Measurements from ENCODE around the gene TNFAIP8L1. TPM values are rescaled to one million over a fixed set of nuclear protein-coding genes. Genes with fewer than 3 reads are reported as not detected.
A peak's percentile ranks its signal among the peaks of the same experiment; 100 is the strongest.

The TNFAIP8L1 gene
- total and polyA plus RNA-seq, 10 donors = 12.5 to 39.8 (median 27.1) TPM

- peaks cover 0 to 80% (median 17%) of the 10 kb centered on the region in 7 donors for H3K27me3 ChIP-seq (replicated peaks in 1 of 7)
Observed at GRCh38 chr19:4602915-4603314, 36.4 kb upstream of the TNFAIP8L1 start.

GRCh38 chr19:4604912-4605311, 34.4 kb upstream of the TNFAIP8L1 start:
- H3K9me3 ChIP-seq = no peaks in the 10 kb centered on the region
- H3K4me3 ChIP-seq = no peak overlapping the region
- no peak for TF ChIP-seq CTCF (IDR thresholded peaks at IDR 0.05 in 8 of 11, conservative IDR thresholded peaks at IDR 0.05 in 3 of 11)
- no peak for TF ChIP-seq POLR2A (IDR thresholded peaks at IDR 0.05)
- no peak for TF ChIP-seq POLR2AphosphoS5 (IDR thresholded peaks at IDR 0.05)
- H3K27me3 ChIP-seq (replicated peaks in 1 of 7) = peaks cover 0 to 63% (median 4%) of the 10 kb centered on the region in 7 donors
- intact Hi-C loops (cut with DNase I; ENCODE audit: low total_unique reads) = no loop called here
- no peak for DNase-seq
- WGBS, 5 donors = 63 to 85% (median 73%) methylated on average over 6 of the region's 6 CpGs
- no peaks in the 10 kb centered on the region for H3K36me3 ChIP-seq
- peaks cover 0 to 12% (median 7%) of the 10 kb centered on the region in 6 donors for H3K4me1 ChIP-seq
- H3K27ac ChIP-seq = no peak overlapping the region

More at GRCh38 chr19:4602915-4603314, 36.4 kb upstream of the TNFAIP8L1 start:
- Histone ChIP-seq H3K36me3 (no peaks in the 10 kb centered on the region), H3K4me1 (peaks cover 0 to 18% (median 11%) of the 10 kb centered on the region in 6 donors), H3K27ac (no peak overlapping the region), H3K9me3 (no peaks in the 10 kb centered on the region), H3K4me3 (no peak overlapping the region)
- TF ChIP-seq CTCF (IDR thresholded peaks at IDR 0.05 in 8 of 11, conservative IDR thresholded peaks at IDR 0.05 in 3 of 11) (no peak), POLR2AphosphoS5 (IDR thresholded peaks at IDR 0.05) (no peak), POLR2A (IDR thresholded peaks at IDR 0.05) (no peak)
- DNase-seq = no peak
- intact Hi-C loops (cut with DNase I; ENCODE audit: low total_unique reads) = no loop called here
- WGBS, 5 donors = 82 to 100% (median 94%) methylated on average over 1 of the region's 1 CpG

GRCh38 chr19:4606181-4606580, 33.1 kb upstream of the TNFAIP8L1 start:
- no peak overlapping the region for H3K27ac ChIP-seq
- no peaks in the 10 kb centered on the region for H3K36me3 ChIP-seq
- no peak for DNase-seq
- H3K27me3 ChIP-seq (replicated peaks in 1 of 7) = peaks cover 0 to 62% (median 4%) of the 10 kb centered on the region in 7 donors
- intact Hi-C loops (cut with DNase I; ENCODE audit: low total_unique reads) = no loop called here
- no peak for TF ChIP-seq POLR2A (IDR thresholded peaks at IDR 0.05)
- TF ChIP-seq CTCF (IDR thresholded peaks at IDR 0.05 in 8 of 11, conservative IDR thresholded peaks at IDR 0.05 in 3 of 11) = no peak
- TF ChIP-seq POLR2AphosphoS5 (IDR thresholded peaks at IDR 0.05) = no peak
- no peak overlapping the region for H3K4me3 ChIP-seq
- 74 to 88% (median 80%) methylated on average over 5 of the region's 5 CpGs for WGBS, 5 donors
- H3K4me1 ChIP-seq = peaks cover 0 to 24% (median 16%) of the 10 kb centered on the region in 6 donors
- no peaks in the 10 kb centered on the region for H3K9me3 ChIP-seq

- intact Hi-C loops (cut with DNase I; ENCODE audit: low total_unique reads) = no loop called here
- DNase-seq = peak; percentile 73
- H3K36me3 ChIP-seq = no peaks in the 10 kb centered on the region
- H3K27ac ChIP-seq = no peak overlapping the region
- H3K27me3 ChIP-seq (replicated peaks in 1 of 7) = peaks cover 0 to 58% (median 4%) of the 10 kb centered on the region in 7 donors
- H3K4me1 ChIP-seq = peaks cover 0 to 34% (median 18%) of the 10 kb centered on the region in 6 donors
- peak overlapping the region in 1 of 8 donors; percentile 13 for H3K4me3 ChIP-seq
- H3K9me3 ChIP-seq = no peaks in the 10 kb centered on the region
- whole genome bisulfite sequencing, 5 donors = 15 to 43% (median 19%) methylated on average over 11 to 35 of the region's 35 CpGs
- TF ChIP-seq POLR2AphosphoS5 (IDR thresholded peaks at IDR 0.05) (peak; percentile 13 to 55 (median 22)), CTCF (IDR thresholded peaks at IDR 0.05 in 8 of 11, conservative IDR thresholded peaks at IDR 0.05 in 3 of 11) (no peak)
Observed at GRCh38 chr19:4606921-4607678, 32.2 kb upstream of the TNFAIP8L1 start.

All from spleen (tissue), 11 donors.